HFFc6 (cell line): ENCODE measurements around the gene SCAPER. TPM values are rescaled to one million over a fixed set of nuclear protein-coding genes. Genes with fewer than 3 reads are reported as not detected.
A peak's percentile ranks its signal among the peaks of the same experiment; 100 is the strongest.

Experiments used
- DNase-seq: peaks from one replicate; pipeline ENCODE4 v3.0.0-alpha.2; 2018
- H3K27ac Mint-ChIP-seq: 2 replicates; pipeline ENCODE4 v1.8.0; 2020; ENCODE audit warnings: mild to moderate bottlenecking, mixed read lengths
- H3K27me3 Mint-ChIP-seq: 2 replicates; pipeline ENCODE4 v1.8.0; 2021; ENCODE audit warnings: mild to moderate bottlenecking, moderate library complexity, mixed read lengths; ENCODE audit not compliant: insufficient read depth
- H3K36me3 Mint-ChIP-seq: 2 replicates; pipeline ENCODE4 v1.8.0; 2021; ENCODE audit warnings: low read depth, mixed read lengths
- H3K4me1 Mint-ChIP-seq: 2 replicates; pipeline ENCODE4 v1.8.0; 2020; ENCODE audit warnings: low read depth, mixed read lengths
- H3K4me3 Mint-ChIP-seq: 2 replicates; pipeline ENCODE4 v1.8.0; 2020; ENCODE audit warnings: mild to moderate bottlenecking, moderate library complexity, mixed read lengths
- H3K9me3 Mint-ChIP-seq: 2 replicates; pipeline ENCODE4 v1.8.0; 2020; ENCODE audit warnings: mild to moderate bottlenecking, mixed read lengths
- CTCF ChIP-seq: fragments of 200-600 bp; sonication (generic); IDR thresholded peaks from 2 replicates; pipeline ENCODE4 v1.5.0; 2021; ENCODE audit warnings: antibody characterized with exemption, mild to moderate bottlenecking
- total RNA-seq, 6 experiments: library from RNA; stranded (reverse); fragmentation: NEBNext Ultra II Directional; extraction: Animal tissue kit (Norgen Biotek cat#: 25700); gene quantifications; 2 replicates in 1 of 6; 3 replicates in 5 of 6; pipeline ENCODE4 v1.2.3, GENCODE V29; 2021

The SCAPER gene
- total RNA-seq, 6 experiments from 2014 or later, result 6.9 to 10.1 (median 8.1) TPM

GRCh38 chr15:76868740-76869139 lies 36.4 kb downstream of the SCAPER start:
- no peak for DNase-seq
- no peak for TF ChIP-seq CTCF
- H3K36me3 Mint-ChIP-seq, result no peaks in the 10 kb centered on the region
- H3K4me1 Mint-ChIP-seq, result peaks cover 6% of the 10 kb centered on the region; the same call in 1 of the 2 replicates
- H3K27ac Mint-ChIP-seq, result no peak overlapping the region
- H3K27me3 Mint-ChIP-seq, result no peaks in the 10 kb centered on the region; the same call in 1 of the 2 replicates
- H3K9me3 Mint-ChIP-seq, result no peaks in the 10 kb centered on the region
- H3K4me3 Mint-ChIP-seq, result no peak overlapping the region

GRCh38 chr15:76866716-76867321 lies 38.3 kb downstream of the SCAPER start:
- no peaks in the 10 kb centered on the region for H3K9me3 Mint-ChIP-seq
- no peaks in the 10 kb centered on the region for H3K36me3 Mint-ChIP-seq
- TF ChIP-seq CTCF, result peak; percentile 83
- no peaks in the 10 kb centered on the region; the same call in 1 of the 2 replicates for H3K27me3 Mint-ChIP-seq
- no peak overlapping the region for H3K4me3 Mint-ChIP-seq
- H3K4me1 Mint-ChIP-seq, result peaks cover 11% of the 10 kb centered on the region; the same call in 1 of the 2 replicates
- no peak overlapping the region for H3K27ac Mint-ChIP-seq
- peak; percentile 56 for DNase-seq

- no peaks in the 10 kb centered on the region for H3K36me3 Mint-ChIP-seq
- H3K4me3 Mint-ChIP-seq, result no peak overlapping the region
- DNase-seq, result no peak
- TF ChIP-seq CTCF, result no peak
- peaks cover 11% of the 10 kb centered on the region; the same call in 1 of the 2 replicates for H3K4me1 Mint-ChIP-seq
- no peak overlapping the region for H3K27ac Mint-ChIP-seq
- H3K9me3 Mint-ChIP-seq, result no peaks in the 10 kb centered on the region
- H3K27me3 Mint-ChIP-seq, result no peaks in the 10 kb centered on the region; the same call in 1 of the 2 replicates
These were observed 39.1 kb downstream of the SCAPER start for GRCh38 chr15:76866008-76866407.

- no peak for DNase-seq
- TF ChIP-seq CTCF, result no peak
- no peak overlapping the region for H3K4me3 Mint-ChIP-seq
- H3K36me3 Mint-ChIP-seq, result no peaks in the 10 kb centered on the region
- H3K27me3 Mint-ChIP-seq, result no peaks in the 10 kb centered on the region; the same call in 1 of the 2 replicates
- no peak overlapping the region for H3K27ac Mint-ChIP-seq
- H3K4me1 Mint-ChIP-seq, result peaks cover 11% of the 10 kb centered on the region; the same call in 1 of the 2 replicates
- no peaks in the 10 kb centered on the region for H3K9me3 Mint-ChIP-seq
These were observed 39.6 kb downstream of the SCAPER start for GRCh38 chr15:76865548-76865991.

GRCh38 chr15:76864586-76864985 lies 40.6 kb downstream of the SCAPER start:
- Mint-ChIP-seq H3K36me3 (no peaks in the 10 kb centered on the region), H3K4me1 (peaks cover 11% of the 10 kb centered on the region; the same call in 1 of the 2 replicates), H3K27ac (no peak overlapping the region), H3K9me3 (no peaks in the 10 kb centered on the region), H3K4me3 (no peak overlapping the region), H3K27me3 (no peaks in the 10 kb centered on the region; the same call in 1 of the 2 replicates)
- no peak for DNase-seq
- TF ChIP-seq CTCF, result no peak
